Adipocyte (in vitro differentiated cells): ENCODE results near the gene ABHD14A.
"Not testable (repeated sequence)": the region's sequence is repeated elsewhere in the genome, so short reads cannot be mapped to it uniquely, and the experiment has no call there.

Experiments used
- DNase-seq: peaks from one replicate; pipeline ENCODE4 v3.0.0-alpha.2; 2015; ENCODE audit warnings: low read depth
- H3K27me3 ChIP-seq: replicated peaks from 2 replicates; pipeline ENCODE4 v1.7.0; 2013; ENCODE audit warnings: mild to moderate bottlenecking, low read length, moderate library complexity; ENCODE audit not compliant: control insufficient read depth, insufficient read depth
- H3K36me3 ChIP-seq: 2 replicates; pipeline ENCODE4 v1.7.0; 2013; ENCODE audit warnings: low read length, mild to moderate bottlenecking, moderate library complexity; ENCODE audit not compliant: control insufficient read depth, insufficient read depth, severe bottlenecking
- H3K4me1 ChIP-seq: 2 replicates; pipeline ENCODE4 v1.7.0; 2013; ENCODE audit warnings: mild to moderate bottlenecking, low read length, moderate library complexity; ENCODE audit not compliant: control insufficient read depth, insufficient read depth
- H3K4me3 ChIP-seq: 2 replicates; pipeline ENCODE4 v1.7.0; 2013; ENCODE audit warnings: mild to moderate bottlenecking, low read length, moderate library complexity
- H3K9ac ChIP-seq: 2 replicates; pipeline ENCODE4 v1.7.0; 2013; ENCODE audit warnings: mild to moderate bottlenecking, low read length, moderate library complexity
- H3K9me3 ChIP-seq: 2 replicates; pipeline ENCODE4 v1.7.0; 2013; ENCODE audit warnings: mild to moderate bottlenecking, low read length, moderate library complexity; ENCODE audit not compliant: control insufficient read depth

The ABHD14A gene

DNA sequence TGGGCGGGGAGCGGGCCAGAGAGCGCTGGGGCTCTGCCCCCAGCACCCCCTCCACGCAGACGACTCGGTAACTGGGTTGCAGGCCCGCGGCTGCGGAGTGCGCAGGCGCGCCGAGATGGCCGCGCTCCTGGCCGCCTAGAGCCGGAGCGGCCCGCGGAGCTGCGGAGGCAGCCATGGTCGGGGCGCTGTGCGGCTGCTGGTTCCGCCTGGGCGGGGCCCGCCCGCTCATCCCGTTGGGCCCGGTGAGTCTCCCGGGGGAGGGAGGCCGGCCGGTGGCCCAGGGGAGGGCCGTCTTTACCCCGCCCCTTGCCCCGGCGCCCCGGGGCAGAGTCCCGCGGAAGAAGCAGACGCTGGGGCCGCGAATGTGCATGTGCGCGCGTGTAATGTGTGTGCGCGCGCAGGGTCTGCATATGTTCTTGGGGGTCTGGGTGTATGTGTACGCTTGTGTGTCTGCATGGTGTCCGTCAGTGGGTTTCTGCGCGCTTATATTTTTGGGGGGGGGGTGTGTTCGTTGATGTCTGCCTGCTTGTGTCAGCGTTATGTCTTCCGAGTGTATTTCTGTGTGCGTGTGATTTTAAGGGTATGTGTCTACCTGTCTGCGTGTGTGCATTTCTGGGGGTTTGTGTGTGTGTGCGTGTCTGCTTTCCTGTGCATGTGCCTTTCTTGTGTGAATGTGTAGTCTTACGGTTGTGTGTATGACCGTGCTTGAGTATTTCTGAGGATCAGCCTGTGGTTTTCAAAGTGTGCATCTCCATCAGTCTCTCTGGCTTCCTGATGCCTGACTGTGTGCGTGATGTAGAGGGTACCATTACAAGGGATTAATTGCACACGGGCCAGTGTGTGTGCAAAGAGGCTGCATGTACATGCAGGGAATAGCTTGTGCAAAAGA is at the start of gene ABHD14A:
Gene ABHD14A, plus strand, starts transcription at position 102 of the 889 bp plus-strand sequence. Its CDS starts 72 bp downstream, at position 174.
- Histone ChIP-seq H3K4me1 (peaks cover 17% of the 10 kb centered on the region), H3K9me3 (no peaks in the 10 kb centered on the region), H3K36me3 (peaks cover 7% of the 10 kb centered on the region), H3K4me3 (peak within 1 kb of the TSS; percentile 97), H3K27me3 (no peaks in the 10 kb centered on the region), H3K9ac (peak within 1 kb of the TSS; percentile 96)
- DNase-seq: peak; percentile 85

DNA sequence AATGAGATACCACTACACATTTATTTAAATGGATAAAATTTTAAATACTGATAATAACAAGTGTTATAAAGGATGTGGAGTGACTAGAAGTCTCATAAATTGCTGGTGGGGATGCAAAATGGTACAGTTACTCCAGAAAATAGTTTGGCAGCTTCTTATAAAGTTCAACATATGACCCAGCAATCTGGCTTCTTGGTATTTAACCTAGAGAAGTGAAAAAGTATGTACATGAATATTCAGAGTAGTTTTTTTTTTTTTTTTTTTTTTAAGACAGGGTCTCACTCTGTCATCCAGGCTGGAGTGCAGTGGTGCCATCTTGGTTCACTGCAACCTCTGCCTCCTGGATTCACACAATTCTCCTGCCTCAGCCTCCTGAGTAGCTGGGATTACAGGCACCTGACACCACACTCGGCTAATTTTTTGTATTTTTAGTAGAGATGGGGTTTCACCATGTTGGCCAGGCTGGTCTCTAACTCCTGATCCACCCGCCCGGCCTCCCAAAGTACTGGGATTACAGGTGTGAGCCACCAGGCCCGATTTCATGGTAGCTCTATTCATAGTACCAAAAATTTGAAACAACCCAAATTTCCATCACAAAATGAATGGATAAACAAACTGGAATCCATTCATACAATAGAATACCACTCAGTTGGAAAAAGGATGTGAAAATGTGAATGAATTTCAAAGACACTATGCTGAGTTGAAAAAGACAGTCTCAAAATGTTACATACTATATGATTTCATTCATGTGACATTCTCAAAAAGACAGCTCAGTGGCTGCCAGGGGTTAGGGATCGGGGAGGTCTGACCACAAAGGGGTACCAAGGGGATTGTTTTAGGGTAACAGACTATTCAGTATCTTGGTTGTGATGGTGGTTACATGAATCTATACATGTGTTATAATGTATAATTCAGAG is 47.5 kb upstream of the ABHD14A start:
- DNase-seq: no peak
- H3K36me3 ChIP-seq: peaks cover 18% of the 10 kb centered on the region
- H3K9ac ChIP-seq: no peak overlapping the region
- H3K4me1 ChIP-seq: no peaks in the 10 kb centered on the region
- no peaks in the 10 kb centered on the region for H3K9me3 ChIP-seq
- H3K27me3 ChIP-seq: no peaks in the 10 kb centered on the region
- no peak overlapping the region for H3K4me3 ChIP-seq

DNA sequence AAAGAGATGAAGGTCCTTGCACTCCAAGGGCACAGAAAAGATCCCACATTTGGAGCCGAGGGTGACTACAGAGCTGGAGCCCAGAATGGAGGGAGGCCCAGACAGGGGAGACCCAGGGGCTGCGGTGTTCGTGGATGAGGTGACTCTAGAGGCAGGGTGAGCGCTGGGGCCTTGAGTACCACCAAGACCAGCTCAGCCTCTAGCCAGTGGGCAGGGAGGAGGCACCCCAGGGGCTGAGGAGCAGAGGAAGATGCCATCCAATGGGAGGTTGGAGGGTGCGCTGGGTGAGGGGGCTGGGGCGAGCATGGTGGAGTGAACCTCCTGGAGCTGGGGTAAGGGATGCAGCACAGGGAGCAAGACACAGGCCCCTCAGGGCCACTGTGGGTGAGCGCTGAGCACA is 46.4 kb upstream of the ABHD14A start:
- no peak overlapping the region for H3K9ac ChIP-seq
- H3K4me3 ChIP-seq: no peak overlapping the region
- H3K27me3 ChIP-seq: no peaks in the 10 kb centered on the region
- DNase-seq: no peak
- no peaks in the 10 kb centered on the region for H3K9me3 ChIP-seq
- no peaks in the 10 kb centered on the region for H3K4me1 ChIP-seq
- peaks cover 30% of the 10 kb centered on the region for H3K36me3 ChIP-seq

DNA sequence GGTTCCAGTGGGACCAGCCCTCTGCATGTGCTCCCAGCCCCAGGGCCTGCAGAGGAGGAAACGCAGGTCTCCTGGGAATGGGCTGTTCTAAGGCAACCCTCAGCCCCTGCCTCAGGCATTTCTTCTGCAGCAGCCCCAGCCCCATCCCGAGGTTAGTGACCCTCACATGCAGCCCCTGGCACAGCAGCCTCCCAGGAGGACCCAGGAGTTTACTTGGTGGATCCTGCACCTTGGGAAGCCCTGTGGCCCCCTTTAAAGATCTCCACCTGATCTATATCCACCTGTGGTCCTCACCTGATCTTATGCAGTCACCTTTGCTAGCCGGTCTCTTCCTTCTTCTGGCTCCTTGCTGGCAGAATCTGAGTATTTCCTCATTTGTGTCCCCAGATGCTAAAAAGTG is 45.9 kb upstream of the ABHD14A start:
- not testable (repeated sequence) for H3K9me3 ChIP-seq, DNase-seq, H3K4me3 ChIP-seq, H3K27me3 ChIP-seq, H3K4me1 ChIP-seq, H3K9ac ChIP-seq
- H3K36me3 ChIP-seq: peaks cover 35% of the 10 kb centered on the region

DNA sequence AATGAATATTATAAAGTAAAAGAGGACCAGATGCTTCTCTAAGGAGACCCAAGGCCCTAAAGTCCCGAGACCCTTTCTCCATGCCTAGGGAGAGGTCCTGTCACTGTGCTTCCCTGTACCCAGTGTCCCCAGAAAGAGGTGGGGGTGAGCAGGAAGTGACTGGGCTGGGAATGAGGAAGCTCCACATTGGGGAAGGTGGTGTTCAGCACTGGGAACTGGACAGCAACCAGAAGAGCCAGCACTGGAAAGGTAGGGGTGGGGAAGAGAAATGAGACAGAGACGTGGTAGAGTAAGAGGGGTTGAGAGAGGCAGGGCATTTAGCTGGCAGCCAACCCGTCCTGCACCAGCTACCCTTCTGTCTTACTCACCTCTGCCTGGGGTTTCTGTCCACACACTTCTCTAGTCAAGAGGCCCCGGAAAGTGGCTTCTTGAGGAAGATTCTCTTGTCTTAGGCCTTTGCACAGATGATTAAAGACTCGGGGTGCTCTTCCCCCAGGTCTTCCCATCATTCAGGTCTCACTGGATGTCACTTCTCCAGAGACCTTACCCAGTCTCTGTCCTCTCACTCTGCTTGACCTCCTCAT is 45.4 kb upstream of the ABHD14A start:
- no peaks in the 10 kb centered on the region for H3K9me3 ChIP-seq
- H3K4me1 ChIP-seq: no peaks in the 10 kb centered on the region
- peaks cover 40% of the 10 kb centered on the region for H3K36me3 ChIP-seq
- DNase-seq: no peak
- no peak overlapping the region for H3K4me3 ChIP-seq
- no peaks in the 10 kb centered on the region for H3K27me3 ChIP-seq
- no peak overlapping the region for H3K9ac ChIP-seq

DNA sequence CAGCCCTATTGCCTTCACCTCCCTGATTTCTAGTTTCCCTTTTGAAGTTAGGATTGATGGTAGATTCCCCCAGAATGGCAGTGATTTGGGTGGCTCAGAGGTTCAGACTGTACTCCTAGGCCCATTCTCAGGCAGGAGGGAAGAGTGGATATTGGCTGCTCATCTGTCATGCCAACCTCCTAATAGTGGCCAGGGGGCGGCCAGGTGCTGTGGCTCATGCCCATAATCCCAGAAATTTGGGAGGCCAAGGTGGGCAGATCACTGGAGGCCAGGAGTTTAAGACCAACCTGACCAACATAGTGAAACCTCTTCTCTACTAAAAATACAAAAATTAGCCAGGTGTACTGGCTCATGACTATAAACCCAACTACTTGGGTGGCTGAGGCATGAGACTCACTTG is 44.4 kb upstream of the ABHD14A start:
- Histone ChIP-seq H3K4me1 (no peaks in the 10 kb centered on the region), H3K4me3 (no peak overlapping the region), H3K27me3 (no peaks in the 10 kb centered on the region), H3K9ac (no peak overlapping the region), H3K9me3 (no peaks in the 10 kb centered on the region), H3K36me3 (peaks cover 50% of the 10 kb centered on the region)
- DNase-seq: no peak

DNA sequence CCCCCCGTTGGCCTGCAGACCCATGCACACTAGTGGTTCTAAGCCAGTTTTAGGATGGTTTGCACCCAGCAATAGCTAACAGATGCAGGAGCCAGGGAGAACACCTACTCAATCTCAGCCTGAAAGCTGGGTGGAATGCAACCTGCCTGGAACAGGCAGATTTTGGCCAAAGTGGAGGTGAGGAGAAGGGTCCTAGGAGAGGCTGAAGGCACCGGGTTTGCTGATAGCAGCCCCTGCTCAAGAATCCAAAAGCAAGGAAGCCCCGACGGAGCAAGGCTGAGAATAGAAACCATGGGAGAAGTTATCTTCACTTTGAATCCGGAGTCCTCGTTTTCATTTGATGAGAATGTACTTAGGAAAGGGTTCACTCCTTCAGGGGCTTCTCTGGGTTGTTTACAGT is 43.1 kb upstream of the ABHD14A start:
- H3K4me1 ChIP-seq: no peaks in the 10 kb centered on the region
- H3K27me3 ChIP-seq: no peaks in the 10 kb centered on the region
- DNase-seq: no peak
- no peak overlapping the region for H3K9ac ChIP-seq
- no peaks in the 10 kb centered on the region for H3K9me3 ChIP-seq
- peaks cover 63% of the 10 kb centered on the region for H3K36me3 ChIP-seq
- no peak overlapping the region for H3K4me3 ChIP-seq

DNA sequence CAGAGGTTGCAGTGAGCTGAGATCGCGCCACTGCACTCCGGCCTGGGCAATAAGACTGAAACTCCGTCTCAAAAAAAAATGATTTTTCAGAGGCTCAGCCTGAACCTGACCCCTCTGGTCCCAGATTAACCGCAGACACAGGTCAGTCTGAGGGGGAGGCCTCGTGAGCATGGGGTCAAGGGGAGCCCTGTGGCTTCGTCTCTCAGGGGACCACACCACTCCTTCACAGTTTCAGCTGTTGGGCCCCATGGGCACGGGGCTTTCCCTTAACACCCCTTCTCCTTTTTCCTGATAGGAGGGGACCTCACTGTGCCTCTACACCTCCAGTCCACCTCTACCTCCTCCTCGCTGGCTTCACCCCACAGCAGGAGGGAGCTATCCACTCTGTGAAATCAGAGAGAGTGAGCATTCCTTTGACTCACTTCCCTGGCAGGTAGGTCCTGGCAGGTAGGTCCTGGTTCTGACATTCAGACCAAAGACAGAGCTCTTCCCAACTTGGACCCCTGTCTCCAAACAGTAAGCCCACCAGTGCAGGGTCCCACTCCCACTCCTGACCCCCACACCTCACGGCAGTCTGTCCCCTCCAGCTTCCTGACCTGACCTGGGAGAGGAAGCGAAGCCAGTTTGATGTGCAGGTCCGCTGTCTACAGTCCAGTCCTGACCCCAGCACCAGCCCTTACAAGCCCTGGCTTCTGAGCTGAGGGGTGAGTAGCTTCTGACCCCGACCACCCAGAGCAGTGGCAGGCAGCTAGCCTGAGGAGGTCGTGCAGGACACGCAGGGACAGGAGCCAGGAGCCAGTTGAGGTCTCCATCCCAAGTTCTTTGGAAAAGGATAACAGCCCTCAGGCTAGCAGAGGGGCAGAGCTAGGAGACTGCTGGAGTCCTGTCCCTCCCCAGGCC is 42.1 kb upstream of the ABHD14A start:
- Histone ChIP-seq H3K4me3 (no peak overlapping the region), H3K9ac (no peak overlapping the region), H3K9me3 (no peaks in the 10 kb centered on the region), H3K36me3 (peaks cover 72% of the 10 kb centered on the region), H3K4me1 (no peaks in the 10 kb centered on the region), H3K27me3 (no peaks in the 10 kb centered on the region)
- no peak for DNase-seq

DNA sequence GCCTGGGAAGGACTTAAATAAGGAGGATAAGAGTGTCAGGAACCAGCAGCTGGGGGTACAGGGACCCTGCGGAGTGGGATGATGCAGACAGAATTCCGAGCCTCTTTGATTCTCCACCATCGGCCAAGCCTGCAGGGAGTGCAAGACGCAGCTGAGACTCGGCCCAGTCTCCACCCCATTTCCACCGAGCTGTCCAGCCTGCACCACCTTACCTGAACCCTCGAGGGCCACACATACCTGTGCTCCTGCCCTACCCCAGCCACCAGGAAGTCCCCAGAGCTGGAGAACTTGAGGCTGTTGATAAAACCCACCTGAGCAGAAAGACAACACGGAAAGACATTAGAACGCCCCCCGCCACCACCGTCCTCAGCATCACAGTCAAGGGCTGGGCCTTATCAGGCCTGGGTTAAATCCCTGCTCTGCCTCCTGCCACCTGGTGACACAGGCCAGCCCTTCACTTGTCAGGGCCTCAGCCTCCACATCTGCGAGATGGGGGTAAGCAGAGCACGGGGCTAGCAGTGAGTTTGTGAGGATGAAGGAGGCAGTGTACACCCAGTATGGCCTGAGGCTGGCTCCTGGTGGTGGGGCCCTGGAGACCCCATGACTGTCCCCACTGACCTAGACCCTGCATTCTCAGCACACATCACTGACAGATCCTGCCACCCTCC is 41.3 kb upstream of the ABHD14A start:
- DNase-seq: no peak
- Histone ChIP-seq H3K36me3 (peaks cover 81% of the 10 kb centered on the region), H3K9me3 (no peaks in the 10 kb centered on the region), H3K4me1 (no peaks in the 10 kb centered on the region), H3K9ac (no peak overlapping the region), H3K27me3 (no peaks in the 10 kb centered on the region), H3K4me3 (no peak overlapping the region)

GRCh38 chr3:51934139-51934850 is 40.6 kb upstream of the ABHD14A start:
- Histone ChIP-seq H3K9me3 (no peaks in the 10 kb centered on the region), H3K27me3 (no peaks in the 10 kb centered on the region), H3K4me1 (peaks cover 6% of the 10 kb centered on the region), H3K9ac (no peak overlapping the region), H3K36me3 (peaks cover 88% of the 10 kb centered on the region), H3K4me3 (no peak overlapping the region)
- DNase-seq: no peak
